Fibroblast of lung (primary cell): Measurements from ENCODE around the gene KCNK17. TPM values are rescaled to one million over a fixed set of nuclear protein-coding genes. Genes with fewer than 3 reads are reported as not detected.
A peak's percentile ranks its signal among the peaks of the same experiment; 100 is the strongest.

Source experiments
- DNase-seq, 2 donors: peaks; one replicate each; pipeline versions ENCODE4 v3.0.0 to v3.0.0-alpha.2; 2010; ENCODE audit warnings: low read depth in 2 of 2
- H2AFZ ChIP-seq: 2 replicates; pipeline ENCODE4 v1.5.1; 2012; ENCODE audit warnings: low read length, control low read depth, inconsistent platforms
- H3K27ac ChIP-seq: 2 replicates; pipeline ENCODE4 v1.5.1; 2011; ENCODE audit warnings: low read length, control low read depth; ENCODE audit not compliant: insufficient read depth
- H3K27me3 ChIP-seq: 2 replicates; pipeline ENCODE4 v1.5.1; 2011; ENCODE audit warnings: mild to moderate bottlenecking, low read length; ENCODE audit not compliant: control insufficient read depth, insufficient read depth
- H3K36me3 ChIP-seq: 2 replicates; pipeline ENCODE4 v1.5.1; 2011; ENCODE audit warnings: low read length; ENCODE audit not compliant: control insufficient read depth, insufficient read depth
- H3K4me1 ChIP-seq: 2 replicates; pipeline ENCODE4 v1.5.1; 2011; ENCODE audit warnings: low read length; ENCODE audit not compliant: control insufficient read depth, insufficient read depth; ENCODE audit errors: extremely low read depth
- H3K4me2 ChIP-seq: 2 replicates; pipeline ENCODE4 v1.5.1; 2011; ENCODE audit warnings: low read length, control low read depth; ENCODE audit not compliant: insufficient read depth; ENCODE audit errors: extremely low read depth
- H3K4me3 ChIP-seq, 4 experiments: fragments of 200-600 bp in 1 of 4; sonication (generic) in 1 of 4; replicated peaks in 1 of 4; 2 replicates each; pipeline ENCODE4 v1.5.1; 2011 to 2016; ENCODE audit warnings: low read length in 4 of 4, low read depth in 3 of 4, mild to moderate bottlenecking in 3 of 4, control low read depth in 2 of 4, inconsistent platforms in 1 of 4, mixed read lengths in 1 of 4; ENCODE audit not compliant: insufficient read depth in 1 of 4; ENCODE audit errors: control extremely low read depth in 1 of 4
- H3K79me2 ChIP-seq: 2 replicates; pipeline ENCODE4 v1.5.1; 2012; ENCODE audit warnings: mild to moderate bottlenecking, low read length, inconsistent platforms; ENCODE audit not compliant: control insufficient read depth, insufficient read depth
- H3K9ac ChIP-seq: 2 replicates; pipeline ENCODE4 v1.5.1; 2011; ENCODE audit warnings: mild to moderate bottlenecking, low read length, control low read depth; ENCODE audit not compliant: insufficient read depth
- H3K9me3 ChIP-seq: 2 replicates; pipeline ENCODE4 v1.5.1; 2012; ENCODE audit warnings: low read depth, low read length; ENCODE audit not compliant: control insufficient read depth, insufficient read depth
- H4K20me1 ChIP-seq: 2 replicates; pipeline ENCODE4 v1.5.1; 2011; ENCODE audit warnings: low read length; ENCODE audit not compliant: control insufficient read depth, insufficient read depth; ENCODE audit errors: extremely low read depth
- EZH2 ChIP-seq: IDR thresholded peaks from 2 replicates; pipeline ENCODE4 v1.5.1; 2012; ENCODE audit warnings: low read length, control low read depth, mild to moderate bottlenecking; ENCODE audit errors: missing control alignments
- polyA plus RNA-seq, 2 donors: library from polyadenylated mRNA; depleted of rRNA in 1 of 2; stranded (reverse) in 1 of 2; unstranded in 1 of 2; fragments of >200 nt; gene quantifications; 2 replicates each; pipeline ENCODE4 v1.2.1, GENCODE V29; 2011 to 2012; ENCODE audit warnings: missing spikeins in 1 of 2
- total RNA-seq: library from RNA; depleted of rRNA; stranded (reverse); fragments of >200 nt; gene quantifications from 2 replicates; pipeline ENCODE4 v1.2.1, GENCODE V29; 2014
- TF ChIP-seq, protein P1 (sequence below), 2 donors: IDR thresholded peaks in 1 of 2; conservative IDR thresholded peaks in 1 of 2; 1 replicate in 1 of 2; 2 replicates in 1 of 2; pipeline ENCODE4 v1.5.1; 2011 to 2012; ENCODE audit warnings: low read length in 2 of 2, control low read depth in 1 of 2, inconsistent platforms in 1 of 2, low read depth in 1 of 2, mild to moderate bottlenecking in 1 of 2

KCNK17 gene
- total and polyA plus RNA-seq, 2 donors (not counting 1 experiment from before 2014, with no cell fraction given), result not detected

DNA sequence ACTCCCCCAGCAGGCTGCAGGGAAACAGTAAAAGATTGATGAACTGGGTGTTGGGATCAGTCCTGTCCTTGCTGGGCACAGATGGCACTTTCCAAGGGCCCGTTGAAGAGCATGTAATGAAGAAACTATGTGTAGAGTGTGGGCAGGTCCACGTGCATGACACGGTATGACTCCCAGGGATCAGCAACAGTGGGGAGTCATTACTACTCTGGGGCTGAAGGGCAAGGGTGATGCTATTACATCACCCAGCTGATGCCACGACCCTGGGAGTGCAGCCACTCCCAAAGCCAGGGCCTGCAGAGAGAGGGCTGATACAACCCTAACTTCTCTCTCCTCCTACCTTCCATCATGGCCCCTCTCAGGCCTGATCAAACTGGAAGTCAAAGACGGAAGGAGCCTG is 20.1 kb downstream of the KCNK17 start:
- DNase-seq, result peak in 1 of 2 donors; percentile 25
- H4K20me1 ChIP-seq, result no peaks in the 10 kb centered on the region
- H3K4me3 ChIP-seq, result no peak overlapping the region
- no peak overlapping the region for H3K27ac ChIP-seq
- H3K4me2 ChIP-seq, result no peak overlapping the region
- H3K4me1 ChIP-seq, result no peaks in the 10 kb centered on the region
- no peaks in the 10 kb centered on the region for H3K36me3 ChIP-seq
- no peak overlapping the region for H2AFZ ChIP-seq
- no peaks in the 10 kb centered on the region for H3K9me3 ChIP-seq
- H3K9ac ChIP-seq, result no peak overlapping the region
- TF ChIP-seq, protein P1, sequence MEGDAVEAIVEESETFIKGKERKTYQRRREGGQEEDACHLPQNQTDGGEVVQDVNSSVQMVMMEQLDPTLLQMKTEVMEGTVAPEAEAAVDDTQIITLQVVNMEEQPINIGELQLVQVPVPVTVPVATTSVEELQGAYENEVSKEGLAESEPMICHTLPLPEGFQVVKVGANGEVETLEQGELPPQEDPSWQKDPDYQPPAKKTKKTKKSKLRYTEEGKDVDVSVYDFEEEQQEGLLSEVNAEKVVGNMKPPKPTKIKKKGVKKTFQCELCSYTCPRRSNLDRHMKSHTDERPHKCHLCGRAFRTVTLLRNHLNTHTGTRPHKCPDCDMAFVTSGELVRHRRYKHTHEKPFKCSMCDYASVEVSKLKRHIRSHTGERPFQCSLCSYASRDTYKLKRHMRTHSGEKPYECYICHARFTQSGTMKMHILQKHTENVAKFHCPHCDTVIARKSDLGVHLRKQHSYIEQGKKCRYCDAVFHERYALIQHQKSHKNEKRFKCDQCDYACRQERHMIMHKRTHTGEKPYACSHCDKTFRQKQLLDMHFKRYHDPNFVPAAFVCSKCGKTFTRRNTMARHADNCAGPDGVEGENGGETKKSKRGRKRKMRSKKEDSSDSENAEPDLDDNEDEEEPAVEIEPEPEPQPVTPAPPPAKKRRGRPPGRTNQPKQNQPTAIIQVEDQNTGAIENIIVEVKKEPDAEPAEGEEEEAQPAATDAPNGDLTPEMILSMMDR (conservative IDR thresholded peaks at IDR 0.05 in 1 of 2, IDR thresholded peaks at IDR 0.05 in 1 of 2; ENCODE audit: low read depth in 1 of 2, low read length in 2 of 2), result no peak
- H3K79me2 ChIP-seq, result no peaks in the 10 kb centered on the region
- no peaks in the 10 kb centered on the region for H3K27me3 ChIP-seq

- Histone ChIP-seq H3K9ac (no peak overlapping the region), H3K27me3 (no peaks in the 10 kb centered on the region), H3K79me2 (no peaks in the 10 kb centered on the region), H3K4me1 (no peaks in the 10 kb centered on the region), H3K4me3 (no peak overlapping the region), H2AFZ (no peak overlapping the region), H3K9me3 (no peaks in the 10 kb centered on the region), H3K4me2 (no peak overlapping the region), H3K27ac (no peak overlapping the region), H4K20me1 (no peaks in the 10 kb centered on the region), H3K36me3 (no peaks in the 10 kb centered on the region)
- TF ChIP-seq, protein P1 (conservative IDR thresholded peaks at IDR 0.05 in 1 of 2, IDR thresholded peaks at IDR 0.05 in 1 of 2; ENCODE audit: low read depth in 1 of 2, low read length in 2 of 2), result no peak
- TF ChIP-seq EZH2, result no peak
- DNase-seq, result no peak
These were observed 21.6 kb downstream of the KCNK17 start for GRCh38 chr6:39292637-39293036.

GRCh38 chr6:39289490-39289889 is 24.7 kb downstream of the KCNK17 start:
- no peaks in the 10 kb centered on the region for H3K79me2 ChIP-seq
- no peak overlapping the region for H3K4me3 ChIP-seq
- no peak for DNase-seq
- H3K36me3 ChIP-seq, result no peaks in the 10 kb centered on the region
- no peaks in the 10 kb centered on the region for H4K20me1 ChIP-seq
- H3K4me2 ChIP-seq, result no peak overlapping the region
- TF ChIP-seq, protein P1 (conservative IDR thresholded peaks at IDR 0.05 in 1 of 2, IDR thresholded peaks at IDR 0.05 in 1 of 2; ENCODE audit: low read depth in 1 of 2, low read length in 2 of 2), result no peak
- TF ChIP-seq EZH2, result no peak
- H3K4me1 ChIP-seq, result no peaks in the 10 kb centered on the region
- H3K27ac ChIP-seq, result no peak overlapping the region
- H2AFZ ChIP-seq, result no peak overlapping the region
- no peaks in the 10 kb centered on the region for H3K27me3 ChIP-seq
- H3K9ac ChIP-seq, result no peak overlapping the region
- no peaks in the 10 kb centered on the region for H3K9me3 ChIP-seq
